ENCODE measurements around the gene PLD2. TPM values are rescaled to one million over a fixed set of nuclear protein-coding genes. Genes with fewer than 3 reads are reported as not detected.
A peak's percentile ranks its signal among the peaks of the same experiment; 100 is the strongest.

PLD2 gene
- 100 to 1,000 TPM in 1 of 4 donors, 10 to 100 TPM in 3; 53.5 to 134 (median 57.6) TPM for total RNA-seq

- TF ChIP-seq POLR2A (IDR thresholded peaks at IDR 0.05): peak in 1 of 2 donors; percentile 11
- TF ChIP-seq, protein P1, sequence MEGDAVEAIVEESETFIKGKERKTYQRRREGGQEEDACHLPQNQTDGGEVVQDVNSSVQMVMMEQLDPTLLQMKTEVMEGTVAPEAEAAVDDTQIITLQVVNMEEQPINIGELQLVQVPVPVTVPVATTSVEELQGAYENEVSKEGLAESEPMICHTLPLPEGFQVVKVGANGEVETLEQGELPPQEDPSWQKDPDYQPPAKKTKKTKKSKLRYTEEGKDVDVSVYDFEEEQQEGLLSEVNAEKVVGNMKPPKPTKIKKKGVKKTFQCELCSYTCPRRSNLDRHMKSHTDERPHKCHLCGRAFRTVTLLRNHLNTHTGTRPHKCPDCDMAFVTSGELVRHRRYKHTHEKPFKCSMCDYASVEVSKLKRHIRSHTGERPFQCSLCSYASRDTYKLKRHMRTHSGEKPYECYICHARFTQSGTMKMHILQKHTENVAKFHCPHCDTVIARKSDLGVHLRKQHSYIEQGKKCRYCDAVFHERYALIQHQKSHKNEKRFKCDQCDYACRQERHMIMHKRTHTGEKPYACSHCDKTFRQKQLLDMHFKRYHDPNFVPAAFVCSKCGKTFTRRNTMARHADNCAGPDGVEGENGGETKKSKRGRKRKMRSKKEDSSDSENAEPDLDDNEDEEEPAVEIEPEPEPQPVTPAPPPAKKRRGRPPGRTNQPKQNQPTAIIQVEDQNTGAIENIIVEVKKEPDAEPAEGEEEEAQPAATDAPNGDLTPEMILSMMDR (IDR thresholded peaks at IDR 0.05): no peak
- no peaks in the 10 kb centered on the region for H3K9me3 ChIP-seq
- peaks cover 27% of the 10 kb centered on the region for H3K4me1 ChIP-seq
- WGBS: no CpG with 5 or more reads among the region's 106 CpGs
- H3K27me3 ChIP-seq: no peaks in the 10 kb centered on the region
- peak within 1 kb of the TSS; percentile 91 for H3K4me3 ChIP-seq
- H3K36me3 ChIP-seq: peaks cover 16% of the 10 kb centered on the region
- DNase-seq (ENCODE audit: low spot score in 2 of 2): peak; percentile 89 to 90
- peak within 1 kb of the TSS; percentile 73 for H3K27ac ChIP-seq
These were observed at the start of gene PLD2 for GRCh38 chr17:4806777-4807604. Gene PLD2 (plus strand): TSS chr17:4807152. CDS start chr17:4807773, 621 bp downstream.

- H3K4me1 ChIP-seq: no peaks in the 10 kb centered on the region
- no peaks in the 10 kb centered on the region for H3K27me3 ChIP-seq
- TF ChIP-seq POLR2A (IDR thresholded peaks at IDR 0.05) (no peak), EP300 (IDR thresholded peaks at IDR 0.05) (no peak), POLR2AphosphoS5 (IDR thresholded peaks at IDR 0.05) (no peak)
- TF ChIP-seq, protein P1 (IDR thresholded peaks at IDR 0.05): no peak
- WGBS: 89% methylated on average over 10 of the region's 10 CpGs
- no peaks in the 10 kb centered on the region for H3K9me3 ChIP-seq
- H3K4me3 ChIP-seq: no peak overlapping the region
- H3K27ac ChIP-seq: no peak overlapping the region
- DNase-seq (ENCODE audit: low spot score in 2 of 2): no peak
- no peaks in the 10 kb centered on the region for H3K36me3 ChIP-seq
These were observed 47.1 kb upstream of the PLD2 start for GRCh38 chr17:4759776-4760236.

- no peaks in the 10 kb centered on the region for H3K9me3 ChIP-seq
- 63% methylated on average over 3 of the region's 3 CpGs for WGBS
- DNase-seq (ENCODE audit: low spot score in 2 of 2): no peak
- H3K27me3 ChIP-seq: no peaks in the 10 kb centered on the region
- no peaks in the 10 kb centered on the region for H3K4me1 ChIP-seq
- no peak for TF ChIP-seq EP300 (IDR thresholded peaks at IDR 0.05)
- H3K27ac ChIP-seq: no peak overlapping the region
- H3K36me3 ChIP-seq: no peaks in the 10 kb centered on the region
- no peak overlapping the region for H3K4me3 ChIP-seq
These were observed 42.4 kb upstream of the PLD2 start for GRCh38 chr17:4764595-4764994.

- no peaks in the 10 kb centered on the region for H3K27me3 ChIP-seq
- no peaks in the 10 kb centered on the region for H3K4me1 ChIP-seq
- 86% methylated on average over 3 of the region's 3 CpGs for WGBS
- H3K9me3 ChIP-seq: no peaks in the 10 kb centered on the region
- no peak for DNase-seq (ENCODE audit: low spot score in 2 of 2)
- no peak overlapping the region for H3K4me3 ChIP-seq
- TF ChIP-seq EP300 (IDR thresholded peaks at IDR 0.05) (no peak), POLR2AphosphoS5 (IDR thresholded peaks at IDR 0.05) (no peak), POLR2A (IDR thresholded peaks at IDR 0.05) (no peak)
- TF ChIP-seq, protein P1 (IDR thresholded peaks at IDR 0.05): no peak
- H3K36me3 ChIP-seq: no peaks in the 10 kb centered on the region
- peak overlapping the region; percentile 26 for H3K27ac ChIP-seq
These were observed 40.8 kb upstream of the PLD2 start for GRCh38 chr17:4766201-4766600.

DNA sequence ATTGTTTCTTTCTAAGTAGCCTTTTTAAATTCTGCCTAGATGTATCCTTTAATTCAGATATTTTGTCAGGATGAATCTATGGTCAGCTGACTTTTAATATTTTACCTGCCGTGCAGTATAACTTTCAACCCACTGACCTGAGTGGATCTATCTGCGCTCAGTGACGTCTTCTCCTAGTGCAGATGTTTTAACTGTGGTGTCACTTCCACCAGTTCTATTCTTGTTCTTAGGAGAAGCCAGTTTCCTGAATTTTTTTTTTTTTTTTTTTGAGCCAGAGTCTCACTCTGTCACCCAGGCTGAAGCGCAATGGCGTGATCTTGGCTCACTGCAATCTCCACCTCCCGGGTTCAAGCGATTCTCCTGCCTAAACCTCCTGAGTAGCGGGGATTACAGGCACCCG, 40.2 kb upstream of the PLD2 start:
- Histone ChIP-seq H3K27ac (no peak overlapping the region), H3K27me3 (peaks cover under 1% of the 10 kb centered on the region), H3K36me3 (no peaks in the 10 kb centered on the region), H3K4me1 (peaks cover 4% of the 10 kb centered on the region), H3K4me3 (no peak overlapping the region), H3K9me3 (no peaks in the 10 kb centered on the region)
- TF ChIP-seq POLR2A (IDR thresholded peaks at IDR 0.05): no peak
- TF ChIP-seq, protein P1 (IDR thresholded peaks at IDR 0.05): no peak
- no peak for TF ChIP-seq POLR2AphosphoS5 (IDR thresholded peaks at IDR 0.05)
- TF ChIP-seq EP300 (IDR thresholded peaks at IDR 0.05): no peak
- DNase-seq (ENCODE audit: low spot score in 2 of 2): no peak
- 84% methylated on average over 9 of the region's 9 CpGs for WGBS

Data from suprapubic skin (tissue), 4 donors.